MCF 10A (cell line): ENCODE results near the gene FOXP1. TPM values are rescaled to one million over a fixed set of nuclear protein-coding genes. Genes with fewer than 3 reads are reported as not detected.
A peak's percentile ranks its signal among the peaks of the same experiment; 100 is the strongest.

Experiments
- BruUV-seq: library from RNA; stranded (reverse); fragments of 400-500 nt; replicated peaks from 2 replicates; lab custom pipeline; 2021; lab: Mats Ljungman, UMichigan
- CTCF ChIA-PET: fragments of 300-600 bp; sonication (Branson Sonifier 250); formaldehyde crosslinking; extraction: SDS; loops from one replicate; lab custom pipeline; 2021; ENCODE audit warnings: antibody characterized with exemption, inconsistent platforms; lab: Yijun Ruan, JAX
- POLR2A ChIA-PET: fragments of 300-600, 350-650 bp; sonication (Branson Sonifier 250); formaldehyde crosslinking; extraction: SDS; loops from one replicate; lab custom pipeline; 2020; ENCODE audit warnings: antibody characterized with exemption, inconsistent platforms; lab: Yijun Ruan, JAX
- DNase-seq: peaks from one replicate; pipeline ENCODE4 v3.0.0-alpha.2; 2018; ENCODE audit not compliant: unreplicated experiment
- H3K27ac Mint-ChIP-seq: one replicate; pipeline ENCODE4 v1.8.0; 2022; ENCODE audit warnings: mild to moderate bottlenecking, low read depth, mixed read lengths; ENCODE audit not compliant: unreplicated experiment
- H3K27me3 Mint-ChIP-seq: one replicate; pipeline ENCODE4 v1.8.0; 2022; ENCODE audit warnings: mixed read lengths; ENCODE audit not compliant: insufficient read depth, unreplicated experiment
- H3K36me3 Mint-ChIP-seq: one replicate; pipeline ENCODE4 v1.8.0; 2022; ENCODE audit warnings: mild to moderate bottlenecking, moderate library complexity, mixed read lengths; ENCODE audit not compliant: insufficient read depth, unreplicated experiment
- H3K4me1 Mint-ChIP-seq: one replicate; pipeline ENCODE4 v1.8.0; 2022; ENCODE audit warnings: mixed read lengths; ENCODE audit not compliant: insufficient read depth, unreplicated experiment
- H3K4me3 Mint-ChIP-seq: one replicate; pipeline ENCODE4 v1.8.0; 2022; ENCODE audit warnings: mild to moderate bottlenecking, moderate library complexity, mixed read lengths; ENCODE audit not compliant: unreplicated experiment
- H3K9me3 Mint-ChIP-seq: one replicate; pipeline ENCODE4 v1.8.0; 2022; ENCODE audit warnings: mixed read lengths; ENCODE audit not compliant: unreplicated experiment
- CTCF ChIP-seq: fragments of 200-600 bp; IDR thresholded peaks from one replicate; pipeline ENCODE4 v1.8.0; 2022; ENCODE audit warnings: antibody characterized with exemption, mild to moderate bottlenecking; ENCODE audit not compliant: unreplicated experiment
- intact Hi-C: fragments of 100-400 bp; cut with micrococcal nuclease; formaldehyde crosslinking; loops from 2 replicates; pipeline ENCODE4 v1.14.1; 2022
- total RNA-seq: library from RNA; stranded (reverse); gene quantifications from 2 replicates; pipeline ENCODE4 v1.2.3, GENCODE V29; 2022

Gene FOXP1
- total RNA-seq, 1 experiment from 2014 or later = 49.0 TPM

- no peaks in the 10 kb centered on the region for H3K27me3 Mint-ChIP-seq
- no peaks in the 10 kb centered on the region for H3K9me3 Mint-ChIP-seq
- ChIA-PET CTCF (interaction anchor here (0.7 to 1.8 kb wide), 3 partner anchors 10 to 49 kb away, joined by 3 to 7 read pairs (median 3); no protein-coding TSS in a partner anchor), POLR2A (interaction anchor here (0.6 to 2.2 kb wide), 7 partner anchors 10 to 157 kb away, joined by 3 to 10 read pairs (median 3); no protein-coding TSS in a partner anchor)
- H3K4me3 Mint-ChIP-seq = no peak overlapping the region
- H3K27ac Mint-ChIP-seq = no peak overlapping the region
- no TSS peak for BruUV-seq
- H3K36me3 Mint-ChIP-seq = no peaks in the 10 kb centered on the region
- TF ChIP-seq CTCF = no peak
- DNase-seq = no peak
- H3K4me1 Mint-ChIP-seq = peaks cover 13% of the 10 kb centered on the region
- intact Hi-C loops = no loop called here
Measured at GRCh38 chr3:71545330-71545729, 38.2 kb downstream of the FOXP1 start.

- H3K4me3 Mint-ChIP-seq = no peak overlapping the region
- no peaks in the 10 kb centered on the region for H3K27me3 Mint-ChIP-seq
- ChIA-PET POLR2A (interaction anchor here (1.6 kb wide), 1 partner anchor 10 kb away, joined by 4 read pairs; no protein-coding TSS in a partner anchor), CTCF (interaction anchor here (0.8 kb wide), 1 partner anchor 1121 kb away, joined by 3 read pairs; no protein-coding TSS in a partner anchor)
- intact Hi-C loops = no loop called here
- H3K4me1 Mint-ChIP-seq = peaks cover 15% of the 10 kb centered on the region
- BruUV-seq = no TSS peak
- no peak overlapping the region for H3K27ac Mint-ChIP-seq
- no peak for TF ChIP-seq CTCF
- no peaks in the 10 kb centered on the region for H3K9me3 Mint-ChIP-seq
- H3K36me3 Mint-ChIP-seq = no peaks in the 10 kb centered on the region
- no peak for DNase-seq
Measured at GRCh38 chr3:71543371-71544016, 40.0 kb downstream of the FOXP1 start.

GRCh38 chr3:71542521-71543370 is 40.8 kb downstream of the FOXP1 start:
- BruUV-seq = no TSS peak
- intact Hi-C loops = no loop called here
- ChIA-PET POLR2A (interaction anchor here (0.5 to 1.6 kb wide), 8 partner anchors 9 to 478 kb away, joined by 3 to 5 read pairs (median 4); no protein-coding TSS in a partner anchor), CTCF (interaction anchor here (0.5 to 0.8 kb wide), 2 partner anchors 18 to 1122 kb away, joined by 3 read pairs; no protein-coding TSS in a partner anchor)
- H3K36me3 Mint-ChIP-seq = no peaks in the 10 kb centered on the region
- H3K9me3 Mint-ChIP-seq = no peaks in the 10 kb centered on the region
- H3K4me3 Mint-ChIP-seq = no peak overlapping the region
- DNase-seq = peak; percentile 68
- no peaks in the 10 kb centered on the region for H3K27me3 Mint-ChIP-seq
- H3K4me1 Mint-ChIP-seq = peaks cover 23% of the 10 kb centered on the region
- TF ChIP-seq CTCF = no peak
- peak overlapping the region; percentile 69 for H3K27ac Mint-ChIP-seq

- no peak overlapping the region for H3K4me3 Mint-ChIP-seq
- no peak for DNase-seq
- H3K36me3 Mint-ChIP-seq = no peaks in the 10 kb centered on the region
- CTCF ChIA-PET = no interaction called here
- POLR2A ChIA-PET = no interaction called here
- no peaks in the 10 kb centered on the region for H3K27me3 Mint-ChIP-seq
- H3K27ac Mint-ChIP-seq = no peak overlapping the region
- H3K4me1 Mint-ChIP-seq = peaks cover 28% of the 10 kb centered on the region
- no peak for TF ChIP-seq CTCF
- H3K9me3 Mint-ChIP-seq = no peaks in the 10 kb centered on the region
- BruUV-seq = no TSS peak
- intact Hi-C loops = no loop called here
Measured at GRCh38 chr3:71541313-71541712, 42.2 kb downstream of the FOXP1 start.
